Smooth muscle cell (in vitro differentiated cells): ENCODE measurements around the gene KCNMA1. TPM values are rescaled to one million over a fixed set of nuclear protein-coding genes. Genes with fewer than 3 reads are reported as not detected.

ENCODE experiments used
- DNase-seq: peaks from one replicate; lab custom pipeline; 2025; ENCODE audit not compliant: unreplicated experiment; lab: John Stamatoyannopoulos, UW
- H2AFZ ChIP-seq: fragments of 200-600 bp; sonication (generic); 2 replicates; pipeline ENCODE4 v1.6.0; 2016; ENCODE audit warnings: antibody characterized with exemption, low read depth, mild to moderate bottlenecking
- H3F3A ChIP-seq: fragments of 200-600 bp; sonication (generic); 2 replicates; pipeline ENCODE4 v1.6.0; 2017; ENCODE audit warnings: antibody characterized with exemption, low read depth
- H3K27ac ChIP-seq: fragments of 200-600 bp; sonication (generic); 2 replicates; pipeline ENCODE4 v1.5.1; 2016; ENCODE audit warnings: low read depth, mild to moderate bottlenecking
- H3K27me3 ChIP-seq: fragments of 200-600 bp; sonication (generic); 2 replicates; pipeline ENCODE4 v1.6.1; 2016; ENCODE audit warnings: low read depth, mild to moderate bottlenecking
- H3K36me3 ChIP-seq: fragments of 200-600 bp; sonication (generic); 2 replicates; pipeline ENCODE4 v1.5.1; 2016; ENCODE audit warnings: low read depth
- H3K4me1 ChIP-seq: fragments of 200-600 bp; sonication (generic); 2 replicates; pipeline ENCODE4 v1.5.1; 2016; ENCODE audit warnings: low read depth
- H3K4me2 ChIP-seq: fragments of 200-600 bp; sonication (generic); 2 replicates; pipeline ENCODE4 v1.6.0; 2016; ENCODE audit warnings: mild to moderate bottlenecking
- H3K4me3 ChIP-seq: fragments of 200-600 bp; sonication (generic); 2 replicates; pipeline ENCODE4 v1.5.1; 2016; ENCODE audit warnings: mild to moderate bottlenecking
- H3K79me2 ChIP-seq: fragments of 200-600 bp; sonication (generic); 2 replicates; pipeline ENCODE4 v1.6.0; 2016; ENCODE audit warnings: low read depth, mild to moderate bottlenecking
- H3K9ac ChIP-seq: fragments of 200-600 bp; sonication (generic); 2 replicates; pipeline ENCODE4 v1.6.0; 2016; ENCODE audit warnings: low read depth
- H3K9me3 ChIP-seq: fragments of 200-600 bp; sonication (generic); replicated peaks from 2 replicates; pipeline ENCODE4 v1.5.1; 2016; ENCODE audit warnings: low read depth
- H4K20me1 ChIP-seq: fragments of 200-600 bp; sonication (generic); 2 replicates; pipeline ENCODE4 v1.6.0; 2016; ENCODE audit warnings: low read depth
- WGBS: methylation state at CpG from one replicate; pipeline ENCODE4 v1.1.7; 2016; ENCODE audit warnings: low lambda C conversion rate; 5-methylcytosine and 5-hydroxymethylcytosine counted together
- polyA plus RNA-seq: library from polyadenylated mRNA; unstranded; fragments of >200 nt; fragmentation: Nextera tagmentation; extraction: Ambion mirVana; gene quantifications from 2 replicates; pipeline ENCODE4 v1.2.1, GENCODE V29; 2016
- total RNA-seq: library from RNA; depleted of rRNA; stranded (reverse); fragments of >200 nt; gene quantifications from 2 replicates; pipeline ENCODE4 v1.2.3, GENCODE V29; 2014
- TF ChIP-seq, protein P1 (sequence below): fragments of 200-600 bp; sonication (generic); IDR thresholded peaks from 2 replicates; pipeline ENCODE4 v1.5.1; 2017; ENCODE audit warnings: borderline replicate concordance, mild to moderate bottlenecking, antibody characterized with exemption; ENCODE audit not compliant: insufficient read depth, poor library complexity, severe bottlenecking

The KCNMA1 gene
- total and polyA plus RNA-seq, 2 experiments from 2014 or later, result 9.1 to 23.4 TPM

DNA sequence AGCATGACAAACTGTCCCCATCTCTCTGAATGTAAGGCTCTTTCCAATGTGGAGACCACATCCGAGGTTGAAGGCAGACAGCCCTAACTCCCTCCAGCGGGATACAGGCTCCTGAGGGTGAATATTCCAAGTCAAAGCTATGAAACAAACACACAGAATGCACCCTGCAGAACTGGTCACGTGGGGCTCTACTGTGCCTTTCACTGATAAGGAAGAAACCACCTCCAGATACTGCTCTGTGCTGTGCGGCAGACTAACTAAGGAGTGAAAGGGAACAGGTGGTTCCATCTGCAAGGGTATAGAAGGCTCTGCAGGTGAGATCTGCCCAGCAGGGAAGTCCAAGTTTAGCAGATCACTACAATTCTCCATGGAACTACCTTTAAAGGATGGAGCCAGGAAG lies 534.4 kb downstream of the KCNMA1 start:
- Histone ChIP-seq H3K27ac (no peak overlapping the region), H3K4me1 (no peaks in the 10 kb centered on the region), H2AFZ (no peak overlapping the region), H3K27me3 (no peaks in the 10 kb centered on the region), H3F3A (no peaks in the 10 kb centered on the region), H3K9me3 (no peaks in the 10 kb centered on the region), H4K20me1 (no peaks in the 10 kb centered on the region), H3K4me2 (no peak overlapping the region), H3K9ac (no peak overlapping the region), H3K36me3 (no peaks in the 10 kb centered on the region), H3K4me3 (no peak overlapping the region), H3K79me2 (no peaks in the 10 kb centered on the region)
- 94% methylated on average over 4 of the region's 4 CpGs for WGBS
- TF ChIP-seq, protein P1, sequence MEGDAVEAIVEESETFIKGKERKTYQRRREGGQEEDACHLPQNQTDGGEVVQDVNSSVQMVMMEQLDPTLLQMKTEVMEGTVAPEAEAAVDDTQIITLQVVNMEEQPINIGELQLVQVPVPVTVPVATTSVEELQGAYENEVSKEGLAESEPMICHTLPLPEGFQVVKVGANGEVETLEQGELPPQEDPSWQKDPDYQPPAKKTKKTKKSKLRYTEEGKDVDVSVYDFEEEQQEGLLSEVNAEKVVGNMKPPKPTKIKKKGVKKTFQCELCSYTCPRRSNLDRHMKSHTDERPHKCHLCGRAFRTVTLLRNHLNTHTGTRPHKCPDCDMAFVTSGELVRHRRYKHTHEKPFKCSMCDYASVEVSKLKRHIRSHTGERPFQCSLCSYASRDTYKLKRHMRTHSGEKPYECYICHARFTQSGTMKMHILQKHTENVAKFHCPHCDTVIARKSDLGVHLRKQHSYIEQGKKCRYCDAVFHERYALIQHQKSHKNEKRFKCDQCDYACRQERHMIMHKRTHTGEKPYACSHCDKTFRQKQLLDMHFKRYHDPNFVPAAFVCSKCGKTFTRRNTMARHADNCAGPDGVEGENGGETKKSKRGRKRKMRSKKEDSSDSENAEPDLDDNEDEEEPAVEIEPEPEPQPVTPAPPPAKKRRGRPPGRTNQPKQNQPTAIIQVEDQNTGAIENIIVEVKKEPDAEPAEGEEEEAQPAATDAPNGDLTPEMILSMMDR, result no peak
- no peak for DNase-seq

DNA sequence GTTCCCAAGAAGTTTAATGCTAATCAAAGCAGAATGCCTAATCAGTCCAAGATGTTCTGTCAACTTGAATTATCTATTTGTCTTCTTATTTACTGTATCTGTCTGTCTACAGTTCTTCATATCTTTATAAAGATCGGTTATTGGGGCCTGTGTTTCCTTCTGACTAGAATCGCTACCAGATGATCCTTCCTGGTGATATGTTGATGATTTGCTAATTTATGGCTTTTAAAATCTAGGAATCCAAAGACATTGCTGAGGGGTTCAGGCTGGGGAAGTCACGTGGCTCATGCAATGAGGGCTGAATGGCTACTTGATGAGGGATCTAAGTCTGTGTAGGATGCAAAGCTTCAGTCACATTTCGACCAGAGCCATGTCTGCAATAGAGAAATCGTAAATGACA lies 536.3 kb downstream of the KCNMA1 start:
- H3K4me2 ChIP-seq, result no peak overlapping the region
- H4K20me1 ChIP-seq, result no peaks in the 10 kb centered on the region
- H3K4me3 ChIP-seq, result no peak overlapping the region
- H3K79me2 ChIP-seq, result no peaks in the 10 kb centered on the region
- no peaks in the 10 kb centered on the region for H3K36me3 ChIP-seq
- H3K27ac ChIP-seq, result no peak overlapping the region
- H3K27me3 ChIP-seq, result no peaks in the 10 kb centered on the region
- no peak overlapping the region for H2AFZ ChIP-seq
- H3K9me3 ChIP-seq, result no peaks in the 10 kb centered on the region
- DNase-seq, result no peak
- H3F3A ChIP-seq, result no peaks in the 10 kb centered on the region
- TF ChIP-seq, protein P1, result no peak
- H3K9ac ChIP-seq, result no peak overlapping the region
- H3K4me1 ChIP-seq, result no peaks in the 10 kb centered on the region
- 70% methylated on average over 5 of the region's 5 CpGs for WGBS

DNA sequence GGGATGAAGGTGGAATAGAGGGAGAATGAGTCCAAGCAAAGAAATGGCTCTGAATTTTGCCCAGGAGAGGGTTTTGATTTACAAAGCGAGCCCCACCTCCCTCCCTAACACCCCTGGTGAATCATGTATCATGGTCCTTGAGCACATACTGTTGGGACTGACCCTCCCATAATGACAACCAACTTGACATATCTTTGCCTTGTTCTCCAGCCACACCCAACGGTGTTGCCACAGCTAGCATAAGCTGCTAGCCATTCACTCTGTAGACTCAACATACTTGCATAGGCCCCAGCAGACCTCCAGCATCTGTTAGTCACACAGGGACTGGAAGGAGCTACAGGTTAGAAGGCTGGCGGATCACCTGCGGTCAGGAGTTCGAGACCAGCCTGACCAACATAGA lies 538.5 kb downstream of the KCNMA1 start:
- Histone ChIP-seq H3K4me3 (no peak overlapping the region), H3F3A (no peaks in the 10 kb centered on the region), H2AFZ (no peak overlapping the region), H3K36me3 (no peaks in the 10 kb centered on the region), H3K27ac (no peak overlapping the region), H3K4me1 (no peaks in the 10 kb centered on the region), H3K4me2 (no peak overlapping the region), H3K9ac (no peak overlapping the region), H4K20me1 (no peaks in the 10 kb centered on the region), H3K79me2 (no peaks in the 10 kb centered on the region), H3K9me3 (no peaks in the 10 kb centered on the region), H3K27me3 (no peaks in the 10 kb centered on the region)
- TF ChIP-seq, protein P1, result no peak
- 99% methylated on average over 5 of the region's 5 CpGs for WGBS
- DNase-seq, result no peak

DNA sequence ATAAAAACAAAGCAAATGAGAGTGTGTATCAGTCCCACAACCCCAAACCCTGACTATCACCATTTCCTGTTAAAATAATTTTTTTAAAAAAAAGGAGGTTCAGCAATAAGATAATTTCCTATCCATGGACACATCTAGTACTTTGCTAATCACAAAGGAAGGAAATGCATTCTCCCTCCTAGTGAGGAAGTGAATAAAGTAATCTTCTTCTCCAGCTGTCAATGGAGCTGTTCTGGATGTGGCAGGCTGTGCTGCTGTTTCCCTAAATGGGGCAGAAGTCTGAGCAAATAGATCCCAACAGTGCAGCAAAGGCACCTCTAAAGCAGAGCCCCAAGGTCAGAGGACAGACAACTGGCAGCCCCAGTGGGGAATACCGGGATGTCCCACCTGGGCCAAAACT lies 540.0 kb downstream of the KCNMA1 start:
- no peaks in the 10 kb centered on the region for H4K20me1 ChIP-seq
- TF ChIP-seq, protein P1, result no peak
- H3K4me3 ChIP-seq, result no peak overlapping the region
- no peaks in the 10 kb centered on the region for H3F3A ChIP-seq
- H3K79me2 ChIP-seq, result no peaks in the 10 kb centered on the region
- no peak overlapping the region for H3K4me2 ChIP-seq
- no peak overlapping the region for H2AFZ ChIP-seq
- WGBS, result 95% methylated on average over 1 of the region's 1 CpG
- H3K36me3 ChIP-seq, result no peaks in the 10 kb centered on the region
- no peaks in the 10 kb centered on the region for H3K27me3 ChIP-seq
- no peak overlapping the region for H3K9ac ChIP-seq
- H3K9me3 ChIP-seq, result no peaks in the 10 kb centered on the region
- no peaks in the 10 kb centered on the region for H3K4me1 ChIP-seq
- no peak overlapping the region for H3K27ac ChIP-seq
- DNase-seq, result no peak
